GM20000 (cell line): Measurements from ENCODE around the gene PSPN.
"Not testable (repeated sequence)": the region's sequence is repeated elsewhere in the genome, so short reads cannot be mapped to it uniquely, and the experiment has no call there.

Experiments used
- DNase-seq: peaks from one replicate; pipeline ENCODE4 v3.0.0; 2012; ENCODE audit warnings: low spot score
- CTCF ChIP-seq: IDR thresholded peaks from 2 replicates; pipeline ENCODE4 v1.5.1; 2012; ENCODE audit warnings: mild to moderate bottlenecking, control low read depth; ENCODE audit errors: extremely low read depth, missing control alignments

Gene PSPN

GRCh38 chr19:6359568-6360341 is 16.0 kb downstream of the PSPN start:
- no peak for DNase-seq
- TF ChIP-seq CTCF = no peak

- DNase-seq = no peak
- TF ChIP-seq CTCF = no peak
Observed at GRCh38 chr19:6358003-6358402, 17.7 kb downstream of the PSPN start.

GRCh38 chr19:6357174-6357573 is 18.6 kb downstream of the PSPN start:
- no peak for DNase-seq
- TF ChIP-seq CTCF = no peak

GRCh38 chr19:6355321-6356040 is 20.3 kb downstream of the PSPN start:
- DNase-seq = not testable (repeated sequence)

- DNase-seq = no peak
- peak; percentile 2 for TF ChIP-seq CTCF
Observed at GRCh38 chr19:6354098-6354674, 21.5 kb downstream of the PSPN start.

GRCh38 chr19:6352381-6353165 is 23.2 kb downstream of the PSPN start:
- no peak for TF ChIP-seq CTCF

GRCh38 chr19:6350688-6351087 is 25.0 kb downstream of the PSPN start:
- TF ChIP-seq CTCF = no peak
- DNase-seq = no peak

More at GRCh38 chr19:6352381-6353165, 23.2 kb downstream of the PSPN start:
- no peak for DNase-seq

- DNase-seq = not testable (repeated sequence)
Observed at GRCh38 chr19:6349271-6349670, 26.5 kb downstream of the PSPN start.
